Esophagus mucosa (tissue), 1 donor: ENCODE results near the gene ZNF566. TPM values are rescaled to one million over a fixed set of nuclear protein-coding genes. Genes with fewer than 3 reads are reported as not detected.

Source experiments
- ATAC-seq: fragments of 200-7000 bp; cut with Tn5 transposase; one replicate; pipeline ENCODE4 v1.9.1; 2020
- total RNA-seq: library from RNA; stranded (reverse); gene quantifications from one replicate; pipeline ENCODE4 v1.2.4, GENCODE V29; 2023
- donor health status: DM: yes; HTN: yes; CAD: no.

Gene ZNF566
- total RNA-seq, 1 donor from 2014 or later: 4.3 TPM

GRCh38 chr19:36441339-36441738 lies 48.0 kb downstream of the ZNF566 start:
- ATAC-seq: no peak

GRCh38 chr19:36436531-36436930 lies 52.8 kb downstream of the ZNF566 start:
- no peak for ATAC-seq

GRCh38 chr19:36423925-36424324 lies 65.4 kb downstream of the ZNF566 start:
- ATAC-seq: no peak

- ATAC-seq: peak; percentile 10
These were observed 67.4 kb downstream of the ZNF566 start for GRCh38 chr19:36421749-36422481.

- ATAC-seq: peak; percentile 24
These were observed 68.2 kb downstream of the ZNF566 start for GRCh38 chr19:36420961-36421748.

- ATAC-seq: peak; percentile 91
These were observed 70.9 kb downstream of the ZNF566 start, which contains the start of gene ZFP82 for GRCh38 chr19:36418287-36419001. ZFP82 (minus strand) TSS chr19:36418644; CDS start chr19:36409789, 8,855 bp downstream.

- no peak for ATAC-seq
These were observed 71.5 kb downstream of the ZNF566 start for GRCh38 chr19:36417752-36418286.

- ATAC-seq: no peak
These were observed 79.5 kb downstream of the ZNF566 start for GRCh38 chr19:36409841-36410240.

GRCh38 chr19:36408101-36408500 lies 81.3 kb downstream of the ZNF566 start:
- ATAC-seq: no peak

GRCh38 chr19:36404498-36404897 lies 84.9 kb downstream of the ZNF566 start:
- ATAC-seq: no peak

- ATAC-seq: no peak
These were observed 87.9 kb downstream of the ZNF566 start for GRCh38 chr19:36401475-36401874.

- no peak for ATAC-seq
These were observed 90.8 kb downstream of the ZNF566 start for GRCh38 chr19:36398571-36398970.

Other genes starting within 250 kb of the ZNF566 start
- gene ZFP14, start 110.4 kb downstream of the ZNF566 start, total RNA-seq: 1.2 TPM
- gene ZFP82, start 70.9 kb downstream of the ZNF566 start, total RNA-seq: 0.72 TPM
- gene ZNF260, start 38.7 kb upstream of the ZNF566 start, total RNA-seq: 7.9 TPM
- 3.8 TPM for gene ZNF529, start 83.7 kb upstream of the ZNF566 start, total RNA-seq
- 0.72 TPM for gene ZNF382, start 115.8 kb upstream of the ZNF566 start, total RNA-seq
- gene ZNF461, start 177.3 kb upstream of the ZNF566 start, total RNA-seq: 3.0 TPM
- 2.3 TPM for gene ZNF567, start 198.1 kb upstream of the ZNF566 start, total RNA-seq